ENCODE data around the gene MAN1A1. TPM values are rescaled to one million over a fixed set of nuclear protein-coding genes. Genes with fewer than 3 reads are reported as not detected.

MAN1A1 gene
- total and polyA plus RNA-seq, 2 of the 4 experiments (the other 2 are of a cell fraction), result 5.9 to 6.4 TPM

DNA sequence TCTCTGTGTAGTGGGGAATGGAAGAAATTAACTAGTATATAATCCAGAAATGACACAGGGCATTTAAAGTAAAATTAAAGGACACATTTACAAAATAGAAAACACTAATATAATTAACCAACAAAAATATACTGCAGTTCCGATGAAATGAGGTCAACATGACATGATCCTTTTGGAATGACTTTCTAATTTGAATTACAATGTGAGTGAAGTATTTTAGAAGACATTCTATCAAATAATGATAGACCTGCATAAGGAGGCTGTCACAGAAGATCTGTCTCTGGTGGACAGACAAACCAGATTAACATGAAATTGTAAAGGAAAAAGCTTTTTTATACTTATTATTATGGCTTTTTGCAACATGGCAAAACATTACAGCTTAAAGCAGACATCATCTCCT is 170.5 kb downstream of the MAN1A1 start:
- Histone ChIP-seq H3K56ac (ENCODE audit: extremely low read depth, insufficient read depth, low read length) (no peak overlapping the region), H4K20me1 (ENCODE audit: insufficient read depth, low read length) (no peaks in the 10 kb centered on the region), H2AK5ac (ENCODE audit: low read depth, low read length) (no peak overlapping the region), H3K79me1 (ENCODE audit: low read depth in 1 of 2, low read length in 2 of 2) (no peaks in the 10 kb centered on the region), H2BK20ac (ENCODE audit: low read depth, low read length) (no peak overlapping the region), H4K5ac (ENCODE audit: low read depth, low read length) (no peak overlapping the region), H3K4me1 (ENCODE audit: control insufficient read depth, insufficient read depth, low read length) (no peaks in the 10 kb centered on the region), H3K4me3 (ENCODE audit: insufficient read depth, low read depth, low read length) (no peak overlapping the region), H2BK5ac (ENCODE audit: low read depth, low read length, poor library complexity, severe bottlenecking) (no peak overlapping the region), H3K27me3 (ENCODE audit: control insufficient read depth, insufficient read depth, low read length) (no peaks in the 10 kb centered on the region), H2BK120ac (ENCODE audit: low read depth, low read length) (no peak overlapping the region), H2AFZ (replicated peaks; ENCODE audit: low read length, poor library complexity) (no peak overlapping the region), H4K91ac (ENCODE audit: insufficient read depth, low read depth, low read length) (no peak overlapping the region), H3K36me3 (ENCODE audit: control insufficient read depth, insufficient read depth, low read length) (no peaks in the 10 kb centered on the region), H3K4me2 (ENCODE audit: low read depth, low read length) (no peak overlapping the region), H3K9ac (ENCODE audit: low read depth, low read length) (no peak overlapping the region), H2AK9ac (replicated peaks; ENCODE audit: low read depth, low read length, poor library complexity) (no peak overlapping the region), H3K9me1 (ENCODE audit: insufficient read depth, low read length) (no peaks in the 10 kb centered on the region), H3K23ac (ENCODE audit: low read depth, low read length) (no peak overlapping the region), H2BK15ac (ENCODE audit: low read depth, low read length) (no peak overlapping the region), H3K9me3 (ENCODE audit: control insufficient read depth, insufficient read depth, low read length) (no peaks in the 10 kb centered on the region), H3K18ac (ENCODE audit: low read depth, low read length) (no peak overlapping the region), H3K14ac (replicated peaks; ENCODE audit: low read depth, low read length) (no peak overlapping the region), H3K4ac (ENCODE audit: low read depth, low read length) (no peak overlapping the region), H3K27ac (ENCODE audit: insufficient read depth, low read length) (no peak overlapping the region), H4K8ac (ENCODE audit: low read depth in 2 of 2, low read length in 2 of 2) (no peak overlapping the region)
- no peak for TF ChIP-seq MXI1 (IDR thresholded peaks at IDR 0.05; ENCODE audit: borderline replicate concordance, low read depth, low read length)
- no peak for TF ChIP-seq FOS (IDR thresholded peaks at IDR 0.05; ENCODE audit: low read depth, low read length)
- TF ChIP-seq, protein P1, sequence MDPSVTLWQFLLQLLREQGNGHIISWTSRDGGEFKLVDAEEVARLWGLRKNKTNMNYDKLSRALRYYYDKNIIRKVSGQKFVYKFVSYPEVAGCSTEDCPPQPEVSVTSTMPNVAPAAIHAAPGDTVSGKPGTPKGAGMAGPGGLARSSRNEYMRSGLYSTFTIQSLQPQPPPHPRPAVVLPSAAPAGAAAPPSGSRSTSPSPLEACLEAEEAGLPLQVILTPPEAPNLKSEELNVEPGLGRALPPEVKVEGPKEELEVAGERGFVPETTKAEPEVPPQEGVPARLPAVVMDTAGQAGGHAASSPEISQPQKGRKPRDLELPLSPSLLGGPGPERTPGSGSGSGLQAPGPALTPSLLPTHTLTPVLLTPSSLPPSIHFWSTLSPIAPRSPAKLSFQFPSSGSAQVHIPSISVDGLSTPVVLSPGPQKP (IDR thresholded peaks at IDR 0.05; ENCODE audit: borderline replicate concordance, low read depth, low read length), result no peak
- no peak for TF ChIP-seq USF2 (IDR thresholded peaks at IDR 0.05; ENCODE audit: low read depth, low read length)
- TF ChIP-seq BHLHE40 (IDR thresholded peaks at IDR 0.05; ENCODE audit: low read depth, low read length), result no peak
- no peak for TF ChIP-seq RAD21 (IDR thresholded peaks at IDR 0.05; ENCODE audit: low read length)
- no peak for TF ChIP-seq SMC3 (IDR thresholded peaks at IDR 0.05; ENCODE audit: low read depth, low read length)
- no peak for TF ChIP-seq MAZ (IDR thresholded peaks at IDR 0.05; ENCODE audit: borderline replicate concordance, low read depth, low read length)
- no peak for TF ChIP-seq CEBPB (IDR thresholded peaks at IDR 0.05; ENCODE audit: low read depth, low read length)
- no peak for ATAC-seq (ENCODE audit: low read depth)
- WGBS, 2 experiments (ENCODE audit: extremely low coverage in 2 of 2, insufficient read length in 1 of 2), result no CpG with 5 or more reads among the region's 1 CpG
- in situ Hi-C loops (cut with MboI; ENCODE audit: low sequenced_read_pairs) (no loop called here), intact Hi-C loops (cut with micrococcal nuclease) (no loop called here), dilution Hi-C loops (cut with HindIII; ENCODE audit: low sequenced_read_pairs, unreplicated experiment) (no loop called here)
- ChIA-PET POLR2A (ENCODE audit: unreplicated experiment) (no interaction called here), CTCF (no interaction called here)
- DNase-seq, result no peak
- no TSS peak for BruUV-seq (replicated peaks)
